Gastroesophageal sphincter (tissue), 4 donors: Measurements from ENCODE around the gene FAM83E. TPM values are rescaled to one million over a fixed set of nuclear protein-coding genes. Genes with fewer than 3 reads are reported as not detected.

Experiments used
- ATAC-seq: fragments of 150-250 bp; one replicate; pipeline ENCODE4 v1.9.1; 2016; ENCODE audit warnings: mild to moderate bottlenecking, moderate library complexity
- H3K27ac ChIP-seq, 4 donors: fragments of 200-600 bp; sonication (generic) in 3 of 4; 1 replicate in 3 of 4; 2 replicates in 1 of 4; pipeline ENCODE4 v1.5.1; 2016 to 2019
- H3K27me3 ChIP-seq: fragments of 200-600 bp; sonication (generic); one replicate; pipeline ENCODE4 v1.5.1; 2019
- H3K36me3 ChIP-seq, 2 donors: fragments of 200-600 bp; sonication (generic); one replicate each; pipeline ENCODE4 v1.5.1; 2019; ENCODE audit warnings: control low read depth in 1 of 2
- H3K4me1 ChIP-seq, 3 donors: fragments of 200-600 bp; sonication (generic); 1 replicate in 2 of 3; 2 replicates in 1 of 3; pipeline ENCODE4 v1.5.1; 2016 to 2019; ENCODE audit warnings: control low read depth in 2 of 3
- H3K4me3 ChIP-seq, 2 donors: fragments of 200-600 bp; sonication (generic); one replicate each; pipeline ENCODE4 v1.5.1; 2019; ENCODE audit warnings: mild to moderate bottlenecking in 1 of 2, moderate library complexity in 1 of 2
- H3K9me3 ChIP-seq, 3 donors: fragments of 200-600 bp; sonication (generic); one replicate each; pipeline ENCODE4 v1.5.1; 2017 to 2019; ENCODE audit warnings: control low read depth in 2 of 3
- CTCF ChIP-seq, 4 experiments: fragments of 200-600 bp in 2 of 4; fragments of 450-650 bp in 2 of 4; sonication (generic) in 1 of 4; IDR thresholded peaks; one replicate each; pipeline ENCODE4 v1.5.1; 2017 to 2019; ENCODE audit warnings: antibody characterized with exemption in 4 of 4, mild to moderate bottlenecking in 2 of 4, moderate library complexity in 2 of 4
- EP300 ChIP-seq: sonication (generic); formaldehyde crosslinking; IDR thresholded peaks from one replicate; pipeline ENCODE4 v1.6.1; 2017; ENCODE audit warnings: antibody characterized with exemption, mild to moderate bottlenecking
- POLR2A ChIP-seq, 2 donors: fragments of 450-650 bp; IDR thresholded peaks; one replicate each; pipeline ENCODE4 v1.6.1; 2017; ENCODE audit warnings: antibody characterized with exemption in 2 of 2, mild to moderate bottlenecking in 2 of 2, moderate library complexity in 1 of 2
- POLR2AphosphoS5 ChIP-seq: sonication (generic); formaldehyde crosslinking; IDR thresholded peaks from one replicate; pipeline ENCODE4 v1.6.1; 2017; ENCODE audit warnings: antibody characterized with exemption
- WGBS, 2 donors: methylation state at CpG; one replicate each; pipeline ENCODE4 v1.1.5; 2018; ENCODE audit warnings: low coverage in 1 of 2; 5-methylcytosine and 5-hydroxymethylcytosine counted together
- total RNA-seq, 4 donors: library from RNA; depleted of rRNA; stranded (reverse); fragments of >200 nt; gene quantifications; one replicate each; pipeline ENCODE4 v1.1.0, GENCODE V29; 2016

FAM83E gene
- total RNA-seq, 4 donors from 2014 or later = 1.5 TPM; not detected in 3

GRCh38 chr19:48613024-48613851 is 1.6 kb downstream of the FAM83E start:
- Histone ChIP-seq H3K4me3 (no peak overlapping the region), H3K36me3 (peaks cover 0 to 34% of the 10 kb centered on the region in 2 donors), H3K4me1 (peaks cover 2 to 38% (median 14%) of the 10 kb centered on the region in 3 donors), H3K27me3 (no peaks in the 10 kb centered on the region), H3K27ac (no peak overlapping the region), H3K9me3 (no peaks in the 10 kb centered on the region)
- no peak for ATAC-seq
- TF ChIP-seq CTCF (IDR thresholded peaks at IDR 0.05) (no peak), POLR2A (IDR thresholded peaks at IDR 0.05) (no peak), EP300 (no peak), POLR2AphosphoS5 (no peak)
- 73 to 80% methylated on average over 1 to 5 of the region's 39 CpGs for WGBS, 2 donors

- Histone ChIP-seq H3K36me3 (peaks cover 0 to 26% of the 10 kb centered on the region in 2 donors), H3K4me3 (no peak overlapping the region), H3K27ac (no peak overlapping the region), H3K9me3 (no peaks in the 10 kb centered on the region), H3K27me3 (no peaks in the 10 kb centered on the region), H3K4me1 (peaks cover 0 to 25% (median under 1%) of the 10 kb centered on the region in 3 donors)
- WGBS, 2 donors = 90% methylated on average over 2 of the region's 14 CpGs; no CpG with 5 or more reads in 1 of the 2 donors
- TF ChIP-seq EP300 (no peak), POLR2AphosphoS5 (no peak), POLR2A (IDR thresholded peaks at IDR 0.05) (no peak), CTCF (IDR thresholded peaks at IDR 0.05) (no peak)
- no peak for ATAC-seq
Measured at GRCh38 chr19:48611872-48612271, 3.0 kb downstream of the FAM83E start.

GRCh38 chr19:48609571-48610108 is 5.2 kb downstream of the FAM83E start:
- H3K4me3 ChIP-seq = no peak overlapping the region
- peaks cover 0 to 3% of the 10 kb centered on the region in 2 donors for H3K36me3 ChIP-seq
- no peak overlapping the region for H3K27ac ChIP-seq
- ATAC-seq = no peak
- 88% methylated on average over 6 of the region's 20 CpGs; no CpG with 5 or more reads in 1 of the 2 donors for WGBS, 2 donors
- H3K27me3 ChIP-seq = no peaks in the 10 kb centered on the region
- no peak for TF ChIP-seq EP300
- TF ChIP-seq CTCF (IDR thresholded peaks at IDR 0.05) = no peak
- TF ChIP-seq POLR2A (IDR thresholded peaks at IDR 0.05) = no peak
- TF ChIP-seq POLR2AphosphoS5 = no peak
- peaks cover 0 to 2% (median 0%) of the 10 kb centered on the region in 3 donors for H3K4me1 ChIP-seq
- no peaks in the 10 kb centered on the region for H3K9me3 ChIP-seq

GRCh38 chr19:48608798-48609263 is 6.0 kb downstream of the FAM83E start:
- H3K4me1 ChIP-seq = no peaks in the 10 kb centered on the region
- 11% methylated on average over 4 of the region's 9 CpGs; no CpG with 5 or more reads in 1 of the 2 donors for WGBS, 2 donors
- H3K9me3 ChIP-seq = no peaks in the 10 kb centered on the region
- H3K27me3 ChIP-seq = no peaks in the 10 kb centered on the region
- H3K36me3 ChIP-seq = no peaks in the 10 kb centered on the region
- no peak for TF ChIP-seq POLR2A (IDR thresholded peaks at IDR 0.05)
- no peak for TF ChIP-seq EP300
- TF ChIP-seq POLR2AphosphoS5 = no peak
- no peak for TF ChIP-seq CTCF (IDR thresholded peaks at IDR 0.05)
- H3K4me3 ChIP-seq = no peak overlapping the region
- no peak for ATAC-seq
- H3K27ac ChIP-seq = no peak overlapping the region
